PFSK-1 (cell line): ENCODE data around the gene SLC2A6.

Source experiments
- FOXP2 ChIP-seq: optimal IDR thresholded peaks from 2 replicates; pipeline ENCODE3; 2011; ENCODE audit warnings: borderline replicate concordance, control low read depth, inconsistent platforms; ENCODE audit not compliant: insufficient read depth; ENCODE audit errors: extremely low read length, extremely low read depth
- POLR2AphosphoS5 ChIP-seq: IDR thresholded peaks from 2 replicates; pipeline ENCODE4 v1.6.1; 2012; ENCODE audit warnings: low read depth, mild to moderate bottlenecking, control low read depth, low read length, moderate library complexity
- SIN3A ChIP-seq: IDR thresholded peaks from 2 replicates; pipeline ENCODE4 v1.6.1; 2012; ENCODE audit warnings: mild to moderate bottlenecking, low read length, moderate library complexity, borderline replicate concordance; ENCODE audit not compliant: insufficient read depth
- TAF1 ChIP-seq: IDR thresholded peaks from 2 replicates; pipeline ENCODE4 v1.6.1; 2012; ENCODE audit warnings: low read length, control low read depth, borderline replicate concordance; ENCODE audit not compliant: insufficient read depth
- TF ChIP-seq, protein P1 (sequence below), 2 experiments: IDR thresholded peaks; 2 replicates each; pipeline versions ENCODE4 v1.6.1 to v1.8.0; 2011 to 2012; ENCODE audit warnings: low read depth in 2 of 2, low read length in 2 of 2, control low read depth in 1 of 2, inconsistent platforms in 1 of 2, mild to moderate bottlenecking in 1 of 2, moderate library complexity in 1 of 2; ENCODE audit not compliant: insufficient read depth in 1 of 2

SLC2A6 gene

DNA sequence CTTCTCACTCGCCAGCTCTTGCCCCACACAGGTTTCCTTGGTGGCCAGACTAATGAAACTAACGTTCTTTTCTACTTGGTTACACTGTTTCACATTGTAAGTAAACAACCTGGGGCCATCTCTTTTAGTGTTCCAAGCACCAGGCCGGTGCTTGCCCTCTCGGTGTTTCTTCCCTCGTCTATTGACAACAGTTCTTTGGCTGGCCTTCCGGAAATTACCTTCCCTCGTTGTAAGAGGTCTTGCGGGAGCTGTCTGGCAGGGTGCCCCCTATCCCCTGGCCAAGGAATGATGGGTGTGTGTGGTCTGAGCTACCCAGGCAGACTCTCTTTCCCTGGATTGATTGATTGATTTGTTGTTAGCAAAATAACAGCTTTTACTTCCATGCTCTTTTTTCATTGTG lies 46.8 kb upstream of the SLC2A6 start:
- TF ChIP-seq SIN3A, result no peak
- no peak for TF ChIP-seq TAF1

- TF ChIP-seq POLR2AphosphoS5 (no peak), FOXP2 (no peak), SIN3A (no peak), TAF1 (no peak)
- TF ChIP-seq, protein P1, sequence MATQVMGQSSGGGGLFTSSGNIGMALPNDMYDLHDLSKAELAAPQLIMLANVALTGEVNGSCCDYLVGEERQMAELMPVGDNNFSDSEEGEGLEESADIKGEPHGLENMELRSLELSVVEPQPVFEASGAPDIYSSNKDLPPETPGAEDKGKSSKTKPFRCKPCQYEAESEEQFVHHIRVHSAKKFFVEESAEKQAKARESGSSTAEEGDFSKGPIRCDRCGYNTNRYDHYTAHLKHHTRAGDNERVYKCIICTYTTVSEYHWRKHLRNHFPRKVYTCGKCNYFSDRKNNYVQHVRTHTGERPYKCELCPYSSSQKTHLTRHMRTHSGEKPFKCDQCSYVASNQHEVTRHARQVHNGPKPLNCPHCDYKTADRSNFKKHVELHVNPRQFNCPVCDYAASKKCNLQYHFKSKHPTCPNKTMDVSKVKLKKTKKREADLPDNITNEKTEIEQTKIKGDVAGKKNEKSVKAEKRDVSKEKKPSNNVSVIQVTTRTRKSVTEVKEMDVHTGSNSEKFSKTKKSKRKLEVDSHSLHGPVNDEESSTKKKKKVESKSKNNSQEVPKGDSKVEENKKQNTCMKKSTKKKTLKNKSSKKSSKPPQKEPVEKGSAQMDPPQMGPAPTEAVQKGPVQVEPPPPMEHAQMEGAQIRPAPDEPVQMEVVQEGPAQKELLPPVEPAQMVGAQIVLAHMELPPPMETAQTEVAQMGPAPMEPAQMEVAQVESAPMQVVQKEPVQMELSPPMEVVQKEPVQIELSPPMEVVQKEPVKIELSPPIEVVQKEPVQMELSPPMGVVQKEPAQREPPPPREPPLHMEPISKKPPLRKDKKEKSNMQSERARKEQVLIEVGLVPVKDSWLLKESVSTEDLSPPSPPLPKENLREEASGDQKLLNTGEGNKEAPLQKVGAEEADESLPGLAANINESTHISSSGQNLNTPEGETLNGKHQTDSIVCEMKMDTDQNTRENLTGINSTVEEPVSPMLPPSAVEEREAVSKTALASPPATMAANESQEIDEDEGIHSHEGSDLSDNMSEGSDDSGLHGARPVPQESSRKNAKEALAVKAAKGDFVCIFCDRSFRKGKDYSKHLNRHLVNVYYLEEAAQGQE (IDR thresholded peaks at IDR 0.05; ENCODE audit: insufficient read depth in 1 of 2, low read depth in 2 of 2, low read length in 2 of 2), result no peak
Observed at GRCh38 chr9:133524679-133525228, 45.9 kb upstream of the SLC2A6 start, which contains the start of gene MYMK. Gene MYMK (minus strand): TSS chr9:133524959. CDS start chr9:133524844, 115 bp downstream.

GRCh38 chr9:133524146-133524545 lies 45.2 kb upstream of the SLC2A6 start:
- TF ChIP-seq TAF1, result no peak
- TF ChIP-seq SIN3A, result no peak

DNA sequence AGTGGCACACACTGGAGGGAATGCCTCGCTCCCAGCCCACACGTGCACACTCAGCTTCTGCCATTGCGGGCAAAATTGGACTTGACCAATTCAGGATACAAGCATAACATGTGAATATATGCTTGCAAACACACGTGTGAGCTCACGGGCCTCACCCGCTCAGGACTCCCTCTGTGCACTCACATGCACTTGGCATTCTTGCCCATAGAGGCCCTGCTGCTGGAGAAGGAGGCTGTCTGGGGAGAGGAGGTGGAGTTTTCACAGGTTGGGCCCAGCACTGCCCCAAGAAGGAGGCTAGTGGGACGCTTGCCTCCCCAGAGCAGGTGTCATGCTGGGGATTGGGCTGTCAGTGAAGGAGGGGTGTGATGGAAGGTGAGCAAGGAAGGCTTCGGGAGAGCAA lies 44.2 kb upstream of the SLC2A6 start:
- TF ChIP-seq TAF1 (no peak), SIN3A (no peak), POLR2AphosphoS5 (no peak), FOXP2 (no peak)
- TF ChIP-seq, protein P1 (IDR thresholded peaks at IDR 0.05; ENCODE audit: insufficient read depth in 1 of 2, low read depth in 2 of 2, low read length in 2 of 2), result no peak

GRCh38 chr9:133522073-133522910 lies 43.4 kb upstream of the SLC2A6 start:
- TF ChIP-seq TAF1 (no peak), FOXP2 (no peak), SIN3A (no peak), POLR2AphosphoS5 (no peak)
- TF ChIP-seq, protein P1 (IDR thresholded peaks at IDR 0.05; ENCODE audit: insufficient read depth in 1 of 2, low read depth in 2 of 2, low read length in 2 of 2), result no peak

DNA sequence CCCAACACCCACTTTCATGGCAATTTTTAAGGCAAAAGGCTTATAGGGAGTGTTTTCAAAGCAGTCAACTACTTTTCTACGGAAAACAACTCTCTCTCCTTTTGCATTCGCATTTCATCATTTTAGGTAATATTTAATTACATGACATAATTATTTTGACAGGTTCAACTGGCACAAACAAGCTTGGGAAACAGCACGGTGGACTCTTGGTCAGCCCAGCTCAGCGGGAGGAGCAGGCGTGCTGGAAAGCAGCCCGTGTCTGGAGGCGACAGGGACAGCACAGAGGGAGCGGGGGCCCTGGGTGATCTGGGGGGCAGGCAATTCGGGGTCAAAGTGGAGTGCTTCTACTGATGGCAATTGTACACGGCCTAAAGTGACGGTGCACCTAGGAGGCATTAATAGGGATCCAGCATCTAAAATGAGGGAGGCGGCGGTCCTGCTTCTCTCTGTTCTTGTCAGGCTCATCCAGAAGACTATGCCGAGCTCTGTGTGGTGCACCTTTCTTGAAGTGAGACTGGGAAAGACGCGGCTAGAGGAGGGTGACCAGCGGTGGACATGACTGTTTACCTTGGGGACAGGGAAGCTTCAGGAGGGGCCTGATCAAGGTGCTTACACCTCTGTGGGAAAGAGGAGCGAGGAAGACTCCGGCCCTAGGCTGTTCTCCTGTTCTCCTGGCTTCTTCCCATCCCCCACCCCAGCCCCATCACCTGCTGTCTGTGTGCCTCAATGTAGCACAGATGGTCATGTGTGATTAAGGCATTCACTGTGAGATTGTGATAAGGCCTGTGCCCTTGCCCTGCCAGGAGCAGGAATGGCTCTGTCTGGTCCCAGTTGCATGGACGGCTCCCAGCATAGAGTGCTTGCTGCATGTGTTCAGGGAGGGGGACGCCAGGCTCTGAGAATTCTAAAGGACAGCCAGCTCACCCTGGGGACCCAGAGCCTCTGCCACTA lies 42.5 kb upstream of the SLC2A6 start:
- TF ChIP-seq POLR2AphosphoS5, result no peak
- no peak for TF ChIP-seq FOXP2
- TF ChIP-seq TAF1, result no peak
- TF ChIP-seq SIN3A, result no peak
- TF ChIP-seq, protein P1 (IDR thresholded peaks at IDR 0.05; ENCODE audit: insufficient read depth in 1 of 2, low read depth in 2 of 2, low read length in 2 of 2), result no peak
